GM21390 (cell line): Measurements from ENCODE around the gene MEF2D.

ENCODE experiments used
- ATAC-seq: cut with Tn5 transposase; IDR thresholded peaks from one replicate; pipeline ENCODE4 v1.9.1; 2021; ENCODE audit not compliant: unreplicated experiment

MEF2D gene

GRCh38 chr1:156430866-156431265 lies 69.7 kb downstream of the MEF2D start:
- ATAC-seq, result no peak

DNA sequence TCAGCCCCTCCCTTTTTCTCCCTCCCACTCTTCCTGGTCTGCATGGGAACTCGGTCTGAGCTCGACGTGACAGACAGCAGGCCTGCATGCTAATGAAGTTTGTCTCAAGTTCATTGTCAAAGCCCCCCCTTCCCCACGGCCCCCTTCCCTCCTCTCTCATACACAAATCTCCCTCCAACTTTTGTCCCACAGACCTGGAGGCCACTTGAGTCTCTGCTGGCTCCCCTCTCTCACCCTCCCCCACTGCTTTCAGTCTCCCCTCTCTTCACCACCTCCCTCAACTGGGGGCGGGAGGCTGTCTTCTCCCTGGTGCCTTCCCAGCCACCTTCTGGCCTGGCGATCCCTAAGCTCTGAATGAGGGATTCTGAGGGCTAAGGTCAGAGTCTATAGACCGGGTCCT lies 70.3 kb downstream of the MEF2D start:
- ATAC-seq, result no peak

- ATAC-seq, result no peak
These were observed 71.1 kb downstream of the MEF2D start for GRCh38 chr1:156429313-156430060.

DNA sequence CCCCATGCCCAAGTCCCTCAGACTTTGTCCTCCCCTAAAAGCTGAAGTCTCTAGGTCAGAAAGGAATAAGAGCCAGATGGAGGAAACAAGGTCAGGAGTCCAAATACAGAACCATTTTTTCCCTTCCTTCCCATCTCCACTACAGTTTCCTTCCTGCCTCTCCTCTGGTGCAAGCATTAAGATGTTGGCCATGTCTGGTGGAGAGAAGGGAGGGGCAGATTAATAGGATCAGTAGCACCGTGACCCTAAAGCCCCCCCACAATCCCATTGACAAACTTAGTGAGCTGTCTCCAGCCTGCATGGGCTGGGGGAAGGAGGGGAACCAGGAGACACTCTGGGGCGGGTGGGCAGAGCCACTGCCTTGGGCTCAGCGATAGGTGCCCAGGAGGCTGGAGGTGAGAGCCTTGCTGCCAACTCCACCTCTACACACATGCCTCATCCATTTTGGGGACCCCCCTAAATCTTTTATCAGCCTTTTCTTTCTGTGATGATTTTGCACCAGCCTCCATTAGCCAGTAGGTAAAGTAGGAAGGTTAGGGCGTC lies 71.8 kb downstream of the MEF2D start:
- ATAC-seq, result no peak

- ATAC-seq, result no peak
These were observed 72.6 kb downstream of the MEF2D start for GRCh38 chr1:156427957-156428356.

- ATAC-seq, result no peak
These were observed 74.6 kb downstream of the MEF2D start for GRCh38 chr1:156425943-156426342.

- ATAC-seq, result no peak
These were observed 75.7 kb downstream of the MEF2D start for GRCh38 chr1:156424806-156425432.

DNA sequence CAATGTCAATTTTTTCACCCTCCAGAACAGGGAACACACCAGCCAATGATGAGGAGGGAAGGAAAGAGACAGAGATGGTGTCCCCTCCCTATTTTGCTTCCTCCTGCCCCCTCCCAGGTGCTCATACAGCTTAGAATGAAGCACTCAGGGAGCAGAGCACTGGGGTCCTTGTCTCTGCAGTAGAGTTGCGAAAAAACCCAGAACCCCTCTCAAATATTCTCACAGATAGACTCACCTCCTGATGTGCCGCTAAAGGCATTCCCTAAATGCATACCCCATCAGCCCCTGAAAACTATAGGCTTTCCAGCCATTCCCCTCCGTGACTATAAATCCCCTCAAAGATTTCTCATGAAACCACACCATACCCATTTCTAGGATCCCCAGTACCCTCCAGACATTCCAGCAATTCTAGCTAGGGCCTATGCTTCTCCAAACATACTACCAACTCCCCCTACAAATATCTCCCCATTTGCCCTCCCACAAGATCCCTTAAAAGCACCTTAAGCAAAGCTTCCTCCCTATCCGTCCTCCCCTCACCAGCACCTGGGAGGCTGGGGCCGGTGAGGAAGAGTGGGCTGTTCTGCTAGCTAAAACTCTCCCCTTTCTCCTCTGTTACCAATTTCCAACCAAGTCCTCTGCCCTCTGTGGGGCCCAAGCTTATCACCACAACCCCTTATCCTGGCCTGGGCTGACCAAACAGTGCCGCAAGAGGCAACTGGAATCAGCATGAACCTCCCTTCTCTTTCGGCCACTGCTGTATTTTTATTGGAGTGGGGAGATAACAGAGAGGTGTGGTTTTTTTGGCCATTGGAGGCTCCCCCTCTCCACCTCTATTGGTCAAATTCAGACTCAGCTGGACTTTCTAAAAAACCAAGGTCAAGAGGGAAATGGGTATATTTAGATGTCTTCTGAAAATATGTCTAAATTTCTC lies 76.9 kb downstream of the MEF2D start:
- ATAC-seq, result no peak

- ATAC-seq, result no peak
These were observed 77.9 kb downstream of the MEF2D start for GRCh38 chr1:156422602-156423091.

DNA sequence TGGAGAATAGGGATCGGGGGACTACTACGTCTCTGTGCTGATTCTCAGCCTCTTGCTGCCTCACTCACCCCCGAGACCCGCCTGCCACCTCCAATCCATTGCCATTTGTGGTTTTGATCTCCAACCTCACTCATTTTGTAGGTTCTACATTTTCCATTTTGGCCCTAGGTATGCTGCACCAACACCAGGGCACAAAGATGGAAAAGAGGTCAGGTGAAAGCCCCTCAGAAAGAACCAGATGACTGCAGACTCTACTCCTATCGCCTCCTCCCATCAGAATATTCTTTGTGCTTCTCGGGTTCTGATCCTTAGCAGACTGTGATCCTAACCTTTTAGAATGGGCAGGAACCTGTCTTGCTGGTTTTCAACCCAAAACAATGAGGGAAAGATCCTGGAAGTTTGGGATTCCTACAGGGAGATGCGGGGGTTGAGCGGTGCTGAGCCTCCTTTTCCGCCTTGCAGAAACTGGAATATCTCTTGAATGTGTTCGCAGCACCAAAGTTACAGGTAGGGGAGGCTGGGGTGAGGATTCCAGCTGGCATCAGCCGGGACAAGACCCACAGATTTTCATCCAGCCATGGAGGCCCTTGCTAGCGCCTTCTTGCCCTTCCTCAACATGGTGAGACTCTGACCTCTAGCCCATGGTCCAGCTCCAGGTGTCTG lies 78.5 kb downstream of the MEF2D start:
- ATAC-seq, result no peak

- peak; percentile 85 for ATAC-seq
These were observed 79.3 kb downstream of the MEF2D start for GRCh38 chr1:156421062-156421938.

- ATAC-seq, result no peak
These were observed 80.1 kb downstream of the MEF2D start for GRCh38 chr1:156420205-156421061.

- ATAC-seq, result no peak
These were observed 80.7 kb downstream of the MEF2D start for GRCh38 chr1:156419854-156420204.

- no peak for ATAC-seq
These were observed 82.0 kb downstream of the MEF2D start for GRCh38 chr1:156418416-156419070.

- ATAC-seq, result no peak
These were observed 83.1 kb downstream of the MEF2D start for GRCh38 chr1:156417401-156418020.

DNA sequence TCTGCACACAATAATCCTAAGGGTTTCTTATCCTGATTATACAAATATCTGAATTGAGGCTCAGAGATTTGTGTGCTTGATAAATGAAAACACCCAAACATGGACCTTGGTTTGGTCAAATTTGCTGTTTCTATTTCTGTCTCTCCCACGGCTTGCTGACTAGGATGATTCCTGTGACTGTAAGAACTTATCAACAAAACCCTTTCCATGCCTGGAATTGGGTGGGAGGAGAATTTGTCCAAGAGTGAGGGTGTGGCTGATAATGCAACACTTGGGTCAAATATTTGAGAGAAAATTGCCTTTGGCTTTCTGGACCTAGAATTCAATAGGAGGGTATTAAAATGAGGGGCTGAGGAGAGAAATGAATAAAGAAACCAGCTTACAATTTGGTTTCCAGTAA lies 83.6 kb downstream of the MEF2D start:
- ATAC-seq, result no peak

- ATAC-seq, result no peak
These were observed 86.0 kb downstream of the MEF2D start for GRCh38 chr1:156414461-156415064.
